Measurements from ENCODE around the gene CYS1. TPM values are rescaled to one million over a fixed set of nuclear protein-coding genes. Genes with fewer than 3 reads are reported as not detected.

Gene CYS1
- total and polyA plus RNA-seq, 2 donors (not counting 3 experiments of a cell fraction or from before 2014, with no cell fraction given): not detected

GRCh38 chr2:10062931-10063365, 17.3 kb downstream of the CYS1 start:
- CTCF ChIA-PET: interaction anchor here (0.8 kb wide), 1 partner anchor 9 kb away, joined by 3 read pairs; no protein-coding TSS in a partner anchor
- H4K20me1 ChIP-seq (replicated peaks; ENCODE audit: control insufficient read depth, extremely low read depth, insufficient read depth, low read length): no peaks in the 10 kb centered on the region
- POLR2A ChIA-PET: no interaction called here
- BruUV-seq (replicated peaks): no TSS peak
- no peaks in the 10 kb centered on the region for H3K4me1 ChIP-seq (ENCODE audit: control insufficient read depth, extremely low read depth, insufficient read depth, low read length)
- FAIRE-seq (no peak), DNase-seq (ENCODE audit: low read depth, low spot score) (no peak)
- H3K4me3 ChIP-seq (replicated peaks in 1 of 3; ENCODE audit: insufficient read depth in 1 of 3, low read depth in 1 of 3, low read length in 3 of 3): no peak overlapping the region
- H3K9me1 ChIP-seq (replicated peaks; ENCODE audit: control insufficient read depth, extremely low read depth, insufficient read depth, low read length): no peaks in the 10 kb centered on the region
- H3K36me3 ChIP-seq (ENCODE audit: control insufficient read depth in 2 of 2, extremely low read depth in 1 of 2, insufficient read depth in 2 of 2, low read length in 2 of 2): no peaks in the 10 kb centered on the region
- no peaks in the 10 kb centered on the region for H3K9me3 ChIP-seq (replicated peaks; ENCODE audit: control insufficient read depth, insufficient read depth, low read length)
- no peak overlapping the region for H2AFZ ChIP-seq (ENCODE audit: low read depth, low read length)
- TF ChIP-seq JUN (IDR thresholded peaks at IDR 0.05; ENCODE audit: borderline replicate concordance, insufficient read depth, insufficient read length, low read depth): no peak
- TF ChIP-seq, protein P1, sequence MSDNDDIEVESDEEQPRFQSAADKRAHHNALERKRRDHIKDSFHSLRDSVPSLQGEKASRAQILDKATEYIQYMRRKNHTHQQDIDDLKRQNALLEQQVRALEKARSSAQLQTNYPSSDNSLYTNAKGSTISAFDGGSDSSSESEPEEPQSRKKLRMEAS (IDR thresholded peaks at IDR 0.05; ENCODE audit: insufficient read depth, insufficient read length): no peak
- TF ChIP-seq, protein P2, sequence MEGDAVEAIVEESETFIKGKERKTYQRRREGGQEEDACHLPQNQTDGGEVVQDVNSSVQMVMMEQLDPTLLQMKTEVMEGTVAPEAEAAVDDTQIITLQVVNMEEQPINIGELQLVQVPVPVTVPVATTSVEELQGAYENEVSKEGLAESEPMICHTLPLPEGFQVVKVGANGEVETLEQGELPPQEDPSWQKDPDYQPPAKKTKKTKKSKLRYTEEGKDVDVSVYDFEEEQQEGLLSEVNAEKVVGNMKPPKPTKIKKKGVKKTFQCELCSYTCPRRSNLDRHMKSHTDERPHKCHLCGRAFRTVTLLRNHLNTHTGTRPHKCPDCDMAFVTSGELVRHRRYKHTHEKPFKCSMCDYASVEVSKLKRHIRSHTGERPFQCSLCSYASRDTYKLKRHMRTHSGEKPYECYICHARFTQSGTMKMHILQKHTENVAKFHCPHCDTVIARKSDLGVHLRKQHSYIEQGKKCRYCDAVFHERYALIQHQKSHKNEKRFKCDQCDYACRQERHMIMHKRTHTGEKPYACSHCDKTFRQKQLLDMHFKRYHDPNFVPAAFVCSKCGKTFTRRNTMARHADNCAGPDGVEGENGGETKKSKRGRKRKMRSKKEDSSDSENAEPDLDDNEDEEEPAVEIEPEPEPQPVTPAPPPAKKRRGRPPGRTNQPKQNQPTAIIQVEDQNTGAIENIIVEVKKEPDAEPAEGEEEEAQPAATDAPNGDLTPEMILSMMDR (IDR thresholded peaks at IDR 0.05; ENCODE audit: extremely low read depth in 1 of 2, insufficient read depth in 1 of 2, low read depth in 1 of 2, low read length in 2 of 2): no peak
- no peak for TF ChIP-seq POLR2A (IDR thresholded peaks at IDR 0.05; ENCODE audit: low read depth, low read length)
- TF ChIP-seq MYC (IDR thresholded peaks at IDR 0.05; ENCODE audit: low read depth, low read length): no peak
- no peak for TF ChIP-seq GATA2 (IDR thresholded peaks at IDR 0.05; ENCODE audit: insufficient read depth, insufficient read length, low read depth, low read length)
- TF ChIP-seq EZH2 (IDR thresholded peaks at IDR 0.05; ENCODE audit: borderline replicate concordance, low read depth, low read length, severe bottlenecking): no peak
- TF ChIP-seq POLR2AphosphoS5 (IDR thresholded peaks at IDR 0.05; ENCODE audit: insufficient read depth, low read depth, low read length): no peak
- H3K4me2 ChIP-seq (ENCODE audit: insufficient read depth, low read length): no peak overlapping the region
- no peaks in the 10 kb centered on the region for H3K27me3 ChIP-seq (ENCODE audit: control insufficient read depth in 2 of 2, insufficient read depth in 2 of 2, low read length in 2 of 2)
- no peak overlapping the region for H3K27ac ChIP-seq (ENCODE audit: insufficient read depth, low read depth, low read length)
- dilution Hi-C loops (cut with MboI; ENCODE audit: extremely low pct_ligation_motif_present, low sequenced_read_pairs): no loop called here
- intact Hi-C loops (cut with micrococcal nuclease): no loop called here
- H3K79me2 ChIP-seq (ENCODE audit: control insufficient read depth, insufficient read depth, low read length): no peaks in the 10 kb centered on the region
- no peak overlapping the region for H3K9ac ChIP-seq (replicated peaks; ENCODE audit: extremely low read depth, insufficient read depth, low read length)

Data from endothelial cell of umbilical vein (primary cell).